ENCODE measurements around the gene GNMT. TPM values are rescaled to one million over a fixed set of nuclear protein-coding genes. Genes with fewer than 3 reads are reported as not detected.

GNMT gene
- polyA plus RNA-seq, 1 of the 3 experiments (the other 2 are of a cell fraction), result 2.0 TPM

DNA sequence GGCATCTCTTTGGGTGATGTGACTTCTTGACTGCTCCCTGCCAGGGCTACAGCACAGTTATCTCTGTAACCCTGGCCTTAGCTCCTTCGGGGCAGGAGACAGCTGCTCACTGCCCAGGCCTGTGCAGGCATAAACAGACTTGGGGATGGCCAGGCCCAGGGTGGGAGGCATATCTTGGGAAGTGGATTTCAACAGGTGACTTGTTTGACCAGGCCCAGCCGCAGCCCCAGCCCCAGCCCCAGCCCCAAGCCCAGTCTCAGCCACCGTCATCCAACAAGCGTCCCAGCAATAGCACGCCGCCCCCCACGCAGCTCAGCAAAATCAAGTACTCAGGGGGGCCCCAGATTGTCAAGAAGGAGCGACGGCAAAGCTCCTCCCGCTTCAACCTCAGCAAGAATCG is 45.7 kb downstream of the GNMT start:
- peaks cover 11% of the 10 kb centered on the region for H3F3A ChIP-seq (replicated peaks; ENCODE audit: insufficient read depth)
- no peaks in the 10 kb centered on the region for H4K20me1 ChIP-seq (ENCODE audit: insufficient read depth)
- H3K9me3 ChIP-seq, result no peaks in the 10 kb centered on the region
- H3K9me2 ChIP-seq, result no peaks in the 10 kb centered on the region
- ChIA-PET CTCF (interaction anchor here (1.1 to 2.5 kb wide), 2 partner anchors 10 to 138 kb away, joined by 3 to 10 read pairs; no protein-coding TSS in a partner anchor), POLR2A (interaction anchor here (0.8 kb wide), 1 partner anchor 22 kb away, joined by 3 read pairs; the partner anchor contains the start of gene PPP2R5D)
- no peak overlapping the region for H3K4me2 ChIP-seq
- H3K27me3 ChIP-seq (ENCODE audit: insufficient read depth), result no peaks in the 10 kb centered on the region
- peaks cover 34 to 43% of the 10 kb centered on the region in 2 experiments for H3K36me3 ChIP-seq (replicated peaks in 1 of 2; ENCODE audit: control insufficient read depth in 1 of 2, insufficient read depth in 2 of 2, low read length in 1 of 2)
- H3K9ac ChIP-seq, result no peak overlapping the region
- H3K27ac ChIP-seq (ENCODE audit: low read depth in 2 of 2, low read length in 1 of 2), result no peak overlapping the region
- TF ChIP-seq TAF1 (IDR thresholded peaks at IDR 0.05; ENCODE audit: borderline replicate concordance, low read depth, low read length) (no peak), YY1 (IDR thresholded peaks at IDR 0.05; ENCODE audit: low read depth) (no peak), EP300 (IDR thresholded peaks at IDR 0.05; ENCODE audit: borderline replicate concordance in 1 of 2, low read depth in 1 of 2, low read length in 1 of 2) (no peak)
- TF ChIP-seq, protein P1, sequence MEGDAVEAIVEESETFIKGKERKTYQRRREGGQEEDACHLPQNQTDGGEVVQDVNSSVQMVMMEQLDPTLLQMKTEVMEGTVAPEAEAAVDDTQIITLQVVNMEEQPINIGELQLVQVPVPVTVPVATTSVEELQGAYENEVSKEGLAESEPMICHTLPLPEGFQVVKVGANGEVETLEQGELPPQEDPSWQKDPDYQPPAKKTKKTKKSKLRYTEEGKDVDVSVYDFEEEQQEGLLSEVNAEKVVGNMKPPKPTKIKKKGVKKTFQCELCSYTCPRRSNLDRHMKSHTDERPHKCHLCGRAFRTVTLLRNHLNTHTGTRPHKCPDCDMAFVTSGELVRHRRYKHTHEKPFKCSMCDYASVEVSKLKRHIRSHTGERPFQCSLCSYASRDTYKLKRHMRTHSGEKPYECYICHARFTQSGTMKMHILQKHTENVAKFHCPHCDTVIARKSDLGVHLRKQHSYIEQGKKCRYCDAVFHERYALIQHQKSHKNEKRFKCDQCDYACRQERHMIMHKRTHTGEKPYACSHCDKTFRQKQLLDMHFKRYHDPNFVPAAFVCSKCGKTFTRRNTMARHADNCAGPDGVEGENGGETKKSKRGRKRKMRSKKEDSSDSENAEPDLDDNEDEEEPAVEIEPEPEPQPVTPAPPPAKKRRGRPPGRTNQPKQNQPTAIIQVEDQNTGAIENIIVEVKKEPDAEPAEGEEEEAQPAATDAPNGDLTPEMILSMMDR (IDR thresholded peaks at IDR 0.05), result no peak
- 0 out of 2 replicates have a peak, but pooled peaks cover 4% of the 10 kb centered on the region for H3K79me2 ChIP-seq (ENCODE audit: insufficient read depth)
- no peak overlapping the region for H2AFZ ChIP-seq (ENCODE audit: low read depth)
- no peak overlapping the region for H3K4me3 ChIP-seq (ENCODE audit: low read depth in 2 of 2, low read length in 1 of 2)
- no peak for DNase-seq
- H3K4me1 ChIP-seq (ENCODE audit: control insufficient read depth in 1 of 2, insufficient read depth in 2 of 2, low read depth in 1 of 2, low read length in 1 of 2), result no peaks in the 10 kb centered on the region
- 94% methylated on average over 11 of the region's 11 CpGs for WGBS (ENCODE audit: low lambda C conversion rate)

DNA sequence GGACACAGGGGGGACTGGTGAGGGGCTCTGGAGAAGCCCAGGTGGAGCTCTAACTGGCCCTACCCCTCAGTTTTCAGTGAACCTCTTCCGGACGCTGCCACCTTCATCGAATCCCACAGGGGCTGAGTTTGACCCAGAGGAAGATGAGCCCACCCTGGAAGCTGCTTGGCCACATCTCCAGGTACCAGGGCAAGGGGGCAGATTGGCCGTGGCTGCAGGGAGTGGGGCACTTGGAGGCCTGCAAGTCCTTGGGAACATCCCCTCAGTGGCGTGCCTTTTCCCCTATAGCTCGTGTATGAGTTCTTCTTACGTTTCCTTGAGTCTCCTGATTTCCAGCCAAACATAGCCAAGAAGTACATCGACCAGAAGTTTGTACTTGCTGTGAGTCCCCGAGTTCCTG is 46.6 kb downstream of the GNMT start:
- no peak overlapping the region for H3K4me3 ChIP-seq (ENCODE audit: low read depth in 2 of 2, low read length in 1 of 2)
- no peak overlapping the region for H3K27ac ChIP-seq (ENCODE audit: low read depth in 2 of 2, low read length in 1 of 2)
- ChIA-PET CTCF (interaction anchor here (1.2 to 2.5 kb wide), 3 partner anchors 19 to 137 kb away, joined by 3 to 10 read pairs (median 3); no protein-coding TSS in a partner anchor), POLR2A (interaction anchor here (1.0 kb wide), 1 partner anchor 23 kb away, joined by 4 read pairs; the partner anchor contains the start of gene PPP2R5D)
- H3K9me3 ChIP-seq, result no peaks in the 10 kb centered on the region
- H2AFZ ChIP-seq (ENCODE audit: low read depth), result no peak overlapping the region
- TF ChIP-seq FOXM1 (IDR thresholded peaks at IDR 0.05; ENCODE audit: low read depth), result no peak
- no peak for TF ChIP-seq EZH2phosphoT487 (IDR thresholded peaks at IDR 0.05; ENCODE audit: borderline replicate concordance, low read depth)
- TF ChIP-seq, protein P2, sequence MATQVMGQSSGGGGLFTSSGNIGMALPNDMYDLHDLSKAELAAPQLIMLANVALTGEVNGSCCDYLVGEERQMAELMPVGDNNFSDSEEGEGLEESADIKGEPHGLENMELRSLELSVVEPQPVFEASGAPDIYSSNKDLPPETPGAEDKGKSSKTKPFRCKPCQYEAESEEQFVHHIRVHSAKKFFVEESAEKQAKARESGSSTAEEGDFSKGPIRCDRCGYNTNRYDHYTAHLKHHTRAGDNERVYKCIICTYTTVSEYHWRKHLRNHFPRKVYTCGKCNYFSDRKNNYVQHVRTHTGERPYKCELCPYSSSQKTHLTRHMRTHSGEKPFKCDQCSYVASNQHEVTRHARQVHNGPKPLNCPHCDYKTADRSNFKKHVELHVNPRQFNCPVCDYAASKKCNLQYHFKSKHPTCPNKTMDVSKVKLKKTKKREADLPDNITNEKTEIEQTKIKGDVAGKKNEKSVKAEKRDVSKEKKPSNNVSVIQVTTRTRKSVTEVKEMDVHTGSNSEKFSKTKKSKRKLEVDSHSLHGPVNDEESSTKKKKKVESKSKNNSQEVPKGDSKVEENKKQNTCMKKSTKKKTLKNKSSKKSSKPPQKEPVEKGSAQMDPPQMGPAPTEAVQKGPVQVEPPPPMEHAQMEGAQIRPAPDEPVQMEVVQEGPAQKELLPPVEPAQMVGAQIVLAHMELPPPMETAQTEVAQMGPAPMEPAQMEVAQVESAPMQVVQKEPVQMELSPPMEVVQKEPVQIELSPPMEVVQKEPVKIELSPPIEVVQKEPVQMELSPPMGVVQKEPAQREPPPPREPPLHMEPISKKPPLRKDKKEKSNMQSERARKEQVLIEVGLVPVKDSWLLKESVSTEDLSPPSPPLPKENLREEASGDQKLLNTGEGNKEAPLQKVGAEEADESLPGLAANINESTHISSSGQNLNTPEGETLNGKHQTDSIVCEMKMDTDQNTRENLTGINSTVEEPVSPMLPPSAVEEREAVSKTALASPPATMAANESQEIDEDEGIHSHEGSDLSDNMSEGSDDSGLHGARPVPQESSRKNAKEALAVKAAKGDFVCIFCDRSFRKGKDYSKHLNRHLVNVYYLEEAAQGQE (IDR thresholded peaks at IDR 0.05; ENCODE audit: low read depth, low read length), result no peak
- TF ChIP-seq MXI1 (IDR thresholded peaks at IDR 0.05; ENCODE audit: low read depth, low read length), result no peak
- TF ChIP-seq TAF1 (IDR thresholded peaks at IDR 0.05; ENCODE audit: borderline replicate concordance, low read depth, low read length), result no peak
- no peak for TF ChIP-seq MEF2A (IDR thresholded peaks at IDR 0.05; ENCODE audit: borderline replicate concordance, low read depth)
- TF ChIP-seq, protein P3, sequence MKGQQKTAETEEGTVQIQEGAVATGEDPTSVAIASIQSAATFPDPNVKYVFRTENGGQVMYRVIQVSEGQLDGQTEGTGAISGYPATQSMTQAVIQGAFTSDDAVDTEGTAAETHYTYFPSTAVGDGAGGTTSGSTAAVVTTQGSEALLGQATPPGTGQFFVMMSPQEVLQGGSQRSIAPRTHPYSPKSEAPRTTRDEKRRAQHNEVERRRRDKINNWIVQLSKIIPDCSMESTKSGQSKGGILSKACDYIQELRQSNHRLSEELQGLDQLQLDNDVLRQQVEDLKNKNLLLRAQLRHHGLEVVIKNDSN (IDR thresholded peaks at IDR 0.05; ENCODE audit: borderline replicate concordance, low read depth), result no peak
- no peak for TF ChIP-seq POLR2AphosphoS5 (IDR thresholded peaks at IDR 0.05; ENCODE audit: low read depth, low read length)
- no peak for TF ChIP-seq RAD21 (IDR thresholded peaks at IDR 0.05; ENCODE audit: low read length)
- TF ChIP-seq NRF1 (IDR thresholded peaks at IDR 0.05; ENCODE audit: low read depth, low read length), result no peak
- TF ChIP-seq SIN3A (IDR thresholded peaks at IDR 0.05; ENCODE audit: borderline replicate concordance, low read depth, low read length), result no peak
- TF ChIP-seq ELF1 (IDR thresholded peaks at IDR 0.05), result no peak
- peaks cover 34 to 52% of the 10 kb centered on the region in 2 experiments for H3K36me3 ChIP-seq (replicated peaks in 1 of 2; ENCODE audit: control insufficient read depth in 1 of 2, insufficient read depth in 2 of 2, low read length in 1 of 2)
- no peaks in the 10 kb centered on the region for H3K27me3 ChIP-seq (ENCODE audit: insufficient read depth)
- no peak overlapping the region for H3K4me2 ChIP-seq
- 88% methylated on average over 8 of the region's 9 CpGs for WGBS (ENCODE audit: low lambda C conversion rate)
- no peaks in the 10 kb centered on the region for H3K9me2 ChIP-seq
- no peaks in the 10 kb centered on the region for H4K20me1 ChIP-seq (ENCODE audit: insufficient read depth)
- H3F3A ChIP-seq (replicated peaks; ENCODE audit: insufficient read depth), result peaks cover 15% of the 10 kb centered on the region
- H3K79me2 ChIP-seq (ENCODE audit: insufficient read depth), result peaks cover 12% of the 10 kb centered on the region; the same call in 1 of the 2 replicates
- H3K4me1 ChIP-seq (ENCODE audit: control insufficient read depth in 1 of 2, insufficient read depth in 2 of 2, low read depth in 1 of 2, low read length in 1 of 2), result peaks cover 0 to 4% of the 10 kb centered on the region in 2 experiments; a peak in 2 of 4 replicates
- no peak overlapping the region for H3K9ac ChIP-seq
- no peak for DNase-seq

All from SK-N-SH (cell line).